22Rv1 (cell line): ENCODE measurements around the gene CTSF.

Experiments
- H3K27ac ChIP-seq: fragments of 450-650 bp; 2 replicates; pipeline ENCODE4 v1.5.1; 2017
- ZFX ChIP-seq: fragments of 450-650 bp; IDR thresholded peaks from 2 replicates; pipeline ENCODE4 v1.6.1; 2017; ENCODE audit warnings: antibody characterized with exemption, borderline replicate concordance
- TF ChIP-seq, protein P1 (sequence below): fragments of 450-650 bp; IDR thresholded peaks from 2 replicates; pipeline ENCODE4 v1.5.1; 2017; ENCODE audit warnings: mild to moderate bottlenecking

The CTSF gene

DNA sequence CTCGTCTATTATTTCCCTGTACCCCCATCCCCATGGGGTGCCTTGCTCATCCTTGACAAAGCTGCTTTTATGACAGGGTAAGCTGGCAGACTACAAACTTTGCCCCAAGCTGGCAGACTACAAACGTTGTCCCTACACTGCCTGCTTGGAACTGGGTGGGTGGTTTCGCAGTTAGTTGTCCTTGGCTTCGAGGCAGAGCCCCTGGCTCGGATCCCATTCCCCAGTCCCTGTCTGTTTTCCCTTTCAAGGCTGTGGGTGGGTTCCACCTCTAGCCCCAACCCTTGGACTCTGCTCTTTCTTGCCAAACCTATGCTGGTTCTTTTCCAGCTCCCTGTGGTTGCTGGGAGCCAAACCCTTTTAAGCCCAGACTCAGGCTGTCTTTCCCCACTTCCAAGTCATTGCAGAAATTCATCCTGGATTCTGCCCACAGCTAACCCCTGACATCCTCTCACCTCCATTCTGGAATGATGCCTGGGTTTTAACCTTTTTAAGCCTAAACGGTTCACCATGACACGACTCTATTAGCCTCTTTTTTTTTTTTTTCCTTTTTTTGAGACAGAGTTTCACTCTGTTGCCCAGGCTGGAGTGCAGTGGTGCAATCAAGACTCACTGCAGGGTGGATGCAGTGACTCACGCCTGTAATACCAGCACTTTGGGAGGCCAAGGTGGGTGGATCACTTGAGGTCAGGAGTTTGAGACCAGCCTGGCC, 38.9 kb upstream of the CTSF start:
- TF ChIP-seq, protein P1, sequence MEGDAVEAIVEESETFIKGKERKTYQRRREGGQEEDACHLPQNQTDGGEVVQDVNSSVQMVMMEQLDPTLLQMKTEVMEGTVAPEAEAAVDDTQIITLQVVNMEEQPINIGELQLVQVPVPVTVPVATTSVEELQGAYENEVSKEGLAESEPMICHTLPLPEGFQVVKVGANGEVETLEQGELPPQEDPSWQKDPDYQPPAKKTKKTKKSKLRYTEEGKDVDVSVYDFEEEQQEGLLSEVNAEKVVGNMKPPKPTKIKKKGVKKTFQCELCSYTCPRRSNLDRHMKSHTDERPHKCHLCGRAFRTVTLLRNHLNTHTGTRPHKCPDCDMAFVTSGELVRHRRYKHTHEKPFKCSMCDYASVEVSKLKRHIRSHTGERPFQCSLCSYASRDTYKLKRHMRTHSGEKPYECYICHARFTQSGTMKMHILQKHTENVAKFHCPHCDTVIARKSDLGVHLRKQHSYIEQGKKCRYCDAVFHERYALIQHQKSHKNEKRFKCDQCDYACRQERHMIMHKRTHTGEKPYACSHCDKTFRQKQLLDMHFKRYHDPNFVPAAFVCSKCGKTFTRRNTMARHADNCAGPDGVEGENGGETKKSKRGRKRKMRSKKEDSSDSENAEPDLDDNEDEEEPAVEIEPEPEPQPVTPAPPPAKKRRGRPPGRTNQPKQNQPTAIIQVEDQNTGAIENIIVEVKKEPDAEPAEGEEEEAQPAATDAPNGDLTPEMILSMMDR = no peak
- H3K27ac ChIP-seq = peak overlapping the region; percentile 4; the same call in 1 of the 2 replicates

DNA sequence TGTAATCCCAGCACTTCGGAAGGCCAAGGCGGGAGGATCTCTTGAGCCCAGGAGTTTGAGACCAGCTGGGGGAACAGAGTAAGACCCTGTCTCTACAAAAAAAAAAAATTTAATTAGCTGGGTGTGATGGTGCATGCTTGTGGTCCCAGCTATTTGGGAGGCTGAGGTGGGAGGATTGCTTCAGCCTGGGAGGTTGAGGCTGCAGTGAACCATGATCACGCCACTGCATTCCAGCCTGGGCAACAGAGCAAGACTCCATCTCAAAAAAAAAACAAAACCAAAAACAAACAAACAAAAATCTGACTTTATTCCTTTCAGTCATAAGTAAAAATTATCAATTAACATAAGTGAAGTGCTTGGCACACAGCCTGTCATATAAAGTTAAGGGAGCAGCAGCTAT, 38.2 kb upstream of the CTSF start:
- H3K27ac ChIP-seq = peak overlapping the region; percentile 4; the same call in 1 of the 2 replicates

DNA sequence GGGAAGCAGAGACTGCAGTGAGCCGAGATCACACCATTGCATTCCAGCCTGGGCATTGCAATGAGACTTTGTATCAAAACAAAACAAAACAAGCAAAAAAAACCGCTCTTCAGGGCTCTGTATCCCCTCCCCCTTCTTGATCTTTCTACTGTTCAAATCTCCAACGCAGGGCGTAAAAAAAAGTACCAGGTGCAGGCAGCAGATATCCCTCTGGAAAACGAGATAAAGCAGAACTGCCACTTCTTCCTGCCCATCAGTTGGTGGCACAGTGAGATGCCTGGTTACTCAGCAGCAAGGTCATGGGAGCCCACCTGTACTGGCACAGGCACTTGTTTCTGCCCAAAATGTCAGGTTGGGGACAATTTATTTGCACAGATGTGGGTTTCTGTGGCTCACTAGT, 35.7 kb upstream of the CTSF start:
- TF ChIP-seq, protein P1 = no peak
- H3K27ac ChIP-seq = no peak overlapping the region

DNA sequence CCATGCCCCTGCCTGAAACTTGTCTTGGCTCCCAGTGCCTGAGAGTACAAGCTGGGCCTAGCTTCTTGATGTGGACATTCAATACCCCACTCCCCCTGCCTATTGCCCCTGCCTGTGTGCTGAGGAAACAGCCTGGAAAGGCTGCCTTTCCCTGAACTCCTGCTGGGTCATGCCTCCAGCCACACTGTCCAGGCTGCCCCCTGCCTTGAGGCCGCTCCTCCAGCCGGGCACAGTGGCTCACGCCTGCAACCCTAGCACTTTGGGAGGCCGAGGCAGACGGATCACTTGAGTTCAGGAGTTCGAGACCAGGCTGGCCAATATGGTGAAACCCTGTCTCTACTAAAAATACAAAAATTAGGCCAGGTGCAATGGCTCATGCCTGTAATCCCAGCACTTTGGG, 34.7 kb upstream of the CTSF start:
- no peak for TF ChIP-seq ZFX
- TF ChIP-seq, protein P1 = no peak
- H3K27ac ChIP-seq = no peak overlapping the region

DNA sequence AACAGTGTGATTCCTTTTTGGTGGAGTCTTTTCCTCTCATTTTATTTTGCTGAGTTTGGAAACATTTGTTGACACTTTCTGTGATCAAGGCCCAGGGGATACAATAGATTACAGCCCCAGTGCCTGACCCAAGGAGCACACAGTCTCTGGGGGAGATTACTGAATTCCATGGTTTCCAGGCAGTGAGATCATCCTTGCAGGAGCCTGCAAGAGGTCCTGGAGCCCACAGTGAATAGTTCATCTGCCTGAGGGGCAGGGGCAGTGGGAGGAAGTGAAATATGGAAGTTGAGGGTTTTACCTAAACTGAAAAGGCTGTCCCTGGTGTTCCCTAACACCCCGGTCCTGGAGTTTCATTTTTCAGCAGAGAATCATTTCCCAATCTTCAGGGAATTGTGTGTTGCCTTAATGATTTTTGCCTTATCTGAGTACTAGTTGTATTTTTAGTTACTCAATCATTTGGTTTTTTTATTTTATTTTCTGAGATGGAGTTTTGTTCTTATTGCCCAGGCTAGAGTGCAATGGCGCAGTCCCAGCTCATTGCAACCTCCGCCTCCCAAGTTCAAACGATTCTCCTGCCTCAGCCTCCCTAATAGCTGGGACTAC, 32.3 kb upstream of the CTSF start:
- no peak for TF ChIP-seq ZFX
- TF ChIP-seq, protein P1 = no peak

DNA sequence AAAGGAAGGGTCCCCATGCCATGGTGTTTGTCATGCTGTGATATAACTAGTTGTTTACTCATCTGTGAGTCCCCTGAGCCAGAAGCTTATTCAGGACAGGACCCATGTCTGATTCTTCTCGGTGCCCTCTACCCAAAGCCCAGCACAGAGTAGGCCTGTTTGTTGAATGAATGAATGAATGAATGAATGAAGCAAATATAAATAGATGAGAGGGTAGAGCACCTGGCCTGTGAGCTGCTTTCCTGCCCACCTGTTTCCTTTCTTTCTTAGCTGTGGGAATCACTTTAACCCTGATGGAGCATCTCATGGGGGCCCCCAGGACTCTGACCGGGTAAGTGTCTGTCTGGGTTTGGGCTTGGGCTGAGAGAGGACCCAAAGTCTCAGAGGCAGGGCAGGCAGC, 31.8 kb upstream of the CTSF start:
- H3K27ac ChIP-seq = no peak overlapping the region
- no peak for TF ChIP-seq ZFX

More for the DNA sequence above, 32.3 kb upstream of the CTSF start:
- H3K27ac ChIP-seq = no peak overlapping the region

DNA sequence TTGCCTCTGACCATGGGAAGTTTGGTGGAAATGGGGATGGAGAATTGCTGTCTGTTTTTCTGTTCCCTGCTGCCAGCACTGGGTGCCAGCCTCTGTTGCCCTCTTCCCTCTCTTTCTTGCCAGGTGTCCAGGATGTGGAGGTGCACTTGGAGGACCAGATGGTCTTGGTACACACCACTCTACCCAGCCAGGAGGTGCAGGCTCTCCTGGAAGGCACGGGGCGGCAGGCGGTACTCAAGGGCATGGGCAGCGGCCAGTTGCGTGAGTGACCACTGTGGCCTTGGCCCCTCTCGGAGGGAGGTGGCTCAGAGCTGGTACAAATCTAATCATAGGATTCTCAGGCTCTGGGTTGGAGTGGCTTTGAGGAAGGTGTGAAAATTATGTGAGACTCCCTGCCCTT, 30.6 kb upstream of the CTSF start:
- no peak overlapping the region for H3K27ac ChIP-seq
- TF ChIP-seq ZFX = no peak
- TF ChIP-seq, protein P1 = no peak

DNA sequence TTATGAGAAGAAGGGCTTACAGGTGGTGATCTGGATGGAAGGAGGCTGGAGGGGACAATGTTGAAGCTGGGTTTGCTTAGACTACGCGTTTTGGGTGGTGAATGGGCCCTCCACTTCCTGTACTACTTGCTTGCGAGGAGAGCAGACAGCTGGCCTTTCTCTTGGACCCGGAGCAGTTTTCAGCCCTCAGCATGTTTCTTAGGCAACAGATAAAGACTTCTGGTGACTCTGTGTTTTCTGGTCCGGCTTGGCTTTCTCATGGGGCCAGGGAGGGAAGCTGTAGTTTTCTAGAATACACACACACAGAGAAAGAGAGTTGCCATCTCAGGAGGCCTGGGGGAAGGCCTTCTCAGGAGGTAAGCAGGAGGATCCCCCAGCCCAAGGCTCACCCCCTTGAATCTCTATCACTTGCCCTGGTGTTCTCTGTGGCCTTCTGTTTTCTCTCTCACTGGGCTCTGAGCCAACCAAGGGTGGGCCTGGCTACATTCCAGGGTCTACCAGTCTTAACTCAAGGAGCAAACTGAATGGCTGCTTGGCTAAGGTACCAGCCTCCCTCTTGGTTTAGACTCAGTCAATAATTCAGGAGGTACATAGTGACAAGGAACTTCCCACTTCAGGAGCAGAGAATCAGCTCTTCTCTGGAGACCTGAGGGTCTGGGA, 27.0 kb upstream of the CTSF start:
- TF ChIP-seq, protein P1 = no peak
- no peak for TF ChIP-seq ZFX
- no peak overlapping the region for H3K27ac ChIP-seq
